GM12878 (cell line): Measurements from ENCODE around the gene ADAMTS6. TPM values are rescaled to one million over a fixed set of nuclear protein-coding genes. Genes with fewer than 3 reads are reported as not detected.

ENCODE experiments used
- ATAC-seq: fragments of 200-7000 bp; cut with Tn5 transposase; 3 replicates; pipeline ENCODE4 v1.9.1; 2020; ENCODE audit warnings: mild to moderate bottlenecking, moderate library complexity
- BruUV-seq: library from RNA; stranded (reverse); fragments of 400-500 nt; replicated peaks from 2 replicates; lab custom pipeline; 2021; lab: Mats Ljungman, UMichigan
- CTCF ChIA-PET: fragments of 300-600 bp; sonication (Branson Sonifier 250); formaldehyde crosslinking; extraction: SDS; loops from one replicate; lab custom pipeline; 2021; ENCODE audit warnings: inconsistent platforms; lab: Yijun Ruan, JAX
- POLR2A ChIA-PET: fragments of 350-600 bp; formaldehyde crosslinking; extraction: SDS; loops from one replicate; lab custom pipeline; 2021; ENCODE audit warnings: inconsistent platforms; lab: Charles Lee
- RAD21 ChIA-PET: fragments of 300-600 bp; sonication (Branson Sonifier 250); formaldehyde crosslinking; loops from one replicate; lab custom pipeline; 2023; ENCODE audit warnings: antibody characterized with exemption; ENCODE audit not compliant: unreplicated experiment; lab: Charles Lee
- SMC1A ChIA-PET: fragments of 300-600 bp; sonication (Branson Sonifier 250); formaldehyde crosslinking; loops from one replicate; lab custom pipeline; 2023; ENCODE audit not compliant: unreplicated experiment, uncharacterized antibody; lab: Charles Lee
- DNase-seq: peaks from one replicate; pipeline ENCODE4 v3.0.0-alpha.2; 2011; ENCODE audit warnings: low read depth, low spot score
- FAIRE-seq: peaks from 3 replicates; lab custom pipeline; 2011; peaks lifted over from hg19 to GRCh38; lab: Jason Lieb, UNC
- H2AFZ ChIP-seq: 2 replicates; pipeline ENCODE4 v1.6.0; 2011; ENCODE audit warnings: low read depth, low read length, control low read depth; ENCODE audit not compliant: control insufficient read depth
- H3K27ac ChIP-seq: 2 replicates; pipeline ENCODE4 v1.5.1; 2011; ENCODE audit warnings: control low read depth; ENCODE audit not compliant: control insufficient read depth, insufficient read depth
- H3K27me3 ChIP-seq, 2 experiments: replicated peaks in 1 of 2; 2 replicates each; pipeline versions ENCODE4 v1.6.0 to v1.6.1; 2011; ENCODE audit warnings: low read length in 1 of 2; ENCODE audit not compliant: control insufficient read depth in 2 of 2, insufficient read depth in 2 of 2
- H3K36me3 ChIP-seq, 2 experiments: 2 replicates each; pipeline ENCODE4 v1.5.1; 2011; ENCODE audit warnings: low read length in 1 of 2; ENCODE audit not compliant: control insufficient read depth in 2 of 2, insufficient read depth in 2 of 2
- H3K4me1 ChIP-seq: 2 replicates; pipeline ENCODE4 v1.6.1; 2011; ENCODE audit warnings: mild to moderate bottlenecking, low read length, moderate library complexity, mixed read lengths; ENCODE audit not compliant: control insufficient read depth, insufficient read depth
- H3K4me2 ChIP-seq: 2 replicates; pipeline ENCODE4 v1.6.0; 2011; ENCODE audit warnings: control low read depth; ENCODE audit not compliant: control insufficient read depth, insufficient read depth
- H3K4me3 ChIP-seq: fragments of 200-600 bp; sonication (generic); 2 replicates; pipeline ENCODE4 v1.5.1; 2016
- H3K79me2 ChIP-seq: 2 replicates; pipeline ENCODE4 v1.6.0; 2011; ENCODE audit warnings: low read length; ENCODE audit not compliant: control insufficient read depth, insufficient read depth
- H3K9ac ChIP-seq: 2 replicates; pipeline ENCODE4 v1.8.0; 2011; ENCODE audit warnings: low read length, control low read depth, mixed read lengths; ENCODE audit not compliant: control insufficient read depth, insufficient read depth
- H3K9me3 ChIP-seq: replicated peaks from 3 replicates; pipeline ENCODE4 v1.5.1; 2011; ENCODE audit warnings: mild to moderate bottlenecking, low read length; ENCODE audit not compliant: control insufficient read depth, insufficient read depth
- H4K20me1 ChIP-seq: 2 replicates; pipeline ENCODE4 v1.6.0; 2011; ENCODE audit not compliant: control insufficient read depth, insufficient read depth
- BCL3 ChIP-seq: IDR thresholded peaks from 2 replicates; pipeline ENCODE4 v1.6.1; 2011; ENCODE audit warnings: borderline replicate concordance, low read depth, mild to moderate bottlenecking, moderate library complexity, low read length; ENCODE audit not compliant: insufficient read depth, poor library complexity, severe bottlenecking
- BCLAF1 ChIP-seq: fragments of 450-650 bp; IDR thresholded peaks from 2 replicates; pipeline ENCODE4 v1.6.1; 2017; ENCODE audit warnings: antibody characterized with exemption, mild to moderate bottlenecking, moderate library complexity
- JUND ChIP-seq: IDR thresholded peaks from 2 replicates; pipeline ENCODE4 v1.6.1; 2012; ENCODE audit warnings: low read depth, mild to moderate bottlenecking, low read length, improper control_type of control experiment, moderate library complexity
- MEF2A ChIP-seq: IDR thresholded peaks from 2 replicates; pipeline ENCODE4 v1.6.1; 2011; ENCODE audit warnings: low read depth, mild to moderate bottlenecking, low read length, moderate library complexity; ENCODE audit not compliant: insufficient read depth
- MEF2B ChIP-seq: fragments of 450-650 bp; IDR thresholded peaks from 2 replicates; pipeline ENCODE4 v1.6.1; 2018; ENCODE audit warnings: mild to moderate bottlenecking, moderate library complexity; ENCODE audit not compliant: partially characterized antibody, poor library complexity, severe bottlenecking
- MTA2 ChIP-seq: fragments of 450-650 bp; IDR thresholded peaks from 2 replicates; pipeline ENCODE4 v1.6.1; 2016; ENCODE audit warnings: low read depth, mild to moderate bottlenecking, moderate library complexity
- POLR2AphosphoS2 ChIP-seq: IDR thresholded peaks from 2 replicates; pipeline ENCODE4 v1.6.1; 2011; ENCODE audit warnings: low read depth, mild to moderate bottlenecking, low read length, improper control_type of control experiment, moderate library complexity
- SMAD5 ChIP-seq: IDR thresholded peaks from 2 replicates; pipeline ENCODE4 v1.6.1; 2016; ENCODE audit warnings: antibody characterized with exemption, low read depth
- SMC3 ChIP-seq: IDR thresholded peaks from 2 replicates; pipeline ENCODE4 v1.6.1; 2011; ENCODE audit warnings: low read length, improper control_type of control experiment, borderline replicate concordance
- TCF7 ChIP-seq: IDR thresholded peaks from 2 replicates; pipeline ENCODE4 v1.6.1; 2014; ENCODE audit warnings: antibody characterized with exemption, borderline replicate concordance
- ZNF384 ChIP-seq: IDR thresholded peaks from 2 replicates; pipeline ENCODE4 v1.6.1; 2012; ENCODE audit warnings: low read depth, mild to moderate bottlenecking, low read length, improper control_type of control experiment, borderline replicate concordance
- WGBS: methylation state at CpG from one replicate; pipeline ENCODE4 v1.1.6; 2016; ENCODE audit warnings: low lambda C conversion rate; ENCODE audit not compliant: insufficient replicate concordance, insufficient coverage; ENCODE audit errors: missing lambda C conversion rate; 5-methylcytosine and 5-hydroxymethylcytosine counted together
- in situ Hi-C: fragments of 300-500 bp; cut with MboI; formaldehyde crosslinking; loops from 9 replicates; pipeline ENCODE4 v1.14.3; 2018; ENCODE audit warnings: mixed read lengths
- intact Hi-C: fragments of 100-400 bp; cut with micrococcal nuclease; formaldehyde crosslinking; loops from one replicate; pipeline ENCODE4 v1.14.2; 2022; ENCODE audit not compliant: unreplicated experiment
- polyA plus RNA-seq, 11 experiments: library from polyadenylated mRNA; depleted of rRNA in 4 of 11; unstranded in 6 of 11; stranded (reverse) in 5 of 11; fragments of >200 nt; fragmentation: Nextera tagmentation in 4 of 11; fragmentation: Illumina TruSeq in 1 of 11; extraction: Ambion mirVana in 4 of 11; extraction: Trizol in 1 of 11; gene quantifications; 1 replicate in 1 of 11; 2 replicates in 10 of 11; pipeline versions ENCODE4 v1.2.1 to v1.2.3, GENCODE V29; 2011 to 2016; ENCODE audit warnings: inconsistent platforms in 2 of 11, missing spikeins in 2 of 11, low read depth in 1 of 11
- total RNA-seq, 4 experiments: library from RNA; depleted of rRNA in 3 of 4; stranded (reverse); fragments of >200 nt in 3 of 4; fragmentation: Illumina TruSeq in 1 of 4; extraction: Trizol in 1 of 4; gene quantifications; 2 replicates each; pipeline versions ENCODE4 v1.2.1 to v1.2.3, GENCODE V29; 2013 to 2021
- TF ChIP-seq, protein P1 (sequence below): fragments of 450-650 bp; conservative IDR thresholded peaks from 2 replicates; pipeline ENCODE4 v1.6.1; 2017; ENCODE audit warnings: mild to moderate bottlenecking, moderate library complexity
- TF ChIP-seq, protein P2 (sequence below): IDR thresholded peaks from 2 replicates; pipeline ENCODE4 v1.6.1; 2011; ENCODE audit warnings: low read depth, mild to moderate bottlenecking, low read length, moderate library complexity, borderline replicate concordance; ENCODE audit errors: extremely low read depth

Gene ADAMTS6
- total and polyA plus RNA-seq, 10 of the 15 experiments (the other 5 are each of a cell fraction or from before 2014, with no cell fraction given) = 1.1 to 12.3 (median 6.5) TPM

GRCh38 chr5:65394087-65394486, 87.6 kb downstream of the ADAMTS6 start:
- no peak for TF ChIP-seq MTA2
- TF ChIP-seq TCF7 = no peak
- no peak for TF ChIP-seq JUND
- TF ChIP-seq BCL3 = no peak
- TF ChIP-seq MEF2B = no peak
- no peak for TF ChIP-seq SMC3
- TF ChIP-seq, protein P1, sequence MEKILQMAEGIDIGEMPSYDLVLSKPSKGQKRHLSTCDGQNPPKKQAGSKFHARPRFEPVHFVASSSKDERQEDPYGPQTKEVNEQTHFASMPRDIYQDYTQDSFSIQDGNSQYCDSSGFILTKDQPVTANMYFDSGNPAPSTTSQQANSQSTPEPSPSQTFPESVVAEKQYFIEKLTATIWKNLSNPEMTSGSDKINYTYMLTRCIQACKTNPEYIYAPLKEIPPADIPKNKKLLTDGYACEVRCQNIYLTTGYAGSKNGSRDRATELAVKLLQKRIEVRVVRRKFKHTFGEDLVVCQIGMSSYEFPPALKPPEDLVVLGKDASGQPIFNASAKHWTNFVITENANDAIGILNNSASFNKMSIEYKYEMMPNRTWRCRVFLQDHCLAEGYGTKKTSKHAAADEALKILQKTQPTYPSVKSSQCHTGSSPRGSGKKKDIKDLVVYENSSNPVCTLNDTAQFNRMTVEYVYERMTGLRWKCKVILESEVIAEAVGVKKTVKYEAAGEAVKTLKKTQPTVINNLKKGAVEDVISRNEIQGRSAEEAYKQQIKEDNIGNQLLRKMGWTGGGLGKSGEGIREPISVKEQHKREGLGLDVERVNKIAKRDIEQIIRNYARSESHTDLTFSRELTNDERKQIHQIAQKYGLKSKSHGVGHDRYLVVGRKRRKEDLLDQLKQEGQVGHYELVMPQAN = no peak
- TF ChIP-seq ZNF384 = no peak
- TF ChIP-seq, protein P2, sequence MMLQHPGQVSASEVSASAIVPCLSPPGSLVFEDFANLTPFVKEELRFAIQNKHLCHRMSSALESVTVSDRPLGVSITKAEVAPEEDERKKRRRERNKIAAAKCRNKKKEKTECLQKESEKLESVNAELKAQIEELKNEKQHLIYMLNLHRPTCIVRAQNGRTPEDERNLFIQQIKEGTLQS = no peak
- TF ChIP-seq POLR2AphosphoS2 = no peak
- TF ChIP-seq SMAD5 = no peak
- no peak for TF ChIP-seq BCLAF1
- no peak for TF ChIP-seq MEF2A
- 59% methylated on average over 2 of the region's 2 CpGs for WGBS
- Histone ChIP-seq H3K4me2 (no peak overlapping the region), H3K79me2 (no peaks in the 10 kb centered on the region), H3K27me3 (no peaks in the 10 kb centered on the region), H4K20me1 (no peaks in the 10 kb centered on the region), H3K36me3 (no peaks in the 10 kb centered on the region), H3K4me3 (no peak overlapping the region), H3K9me3 (no peaks in the 10 kb centered on the region), H2AFZ (no peak overlapping the region), H3K9ac (no peak overlapping the region), H3K4me1 (no peaks in the 10 kb centered on the region), H3K27ac (no peak overlapping the region)
- BruUV-seq = no TSS peak
- ChIA-PET POLR2A (interaction anchor here (1.2 kb wide), 1 partner anchor 87 kb away, joined by 3 read pairs; the partner anchor contains the start of gene ADAMTS6), CTCF (interaction anchor here (1.3 kb wide), 1 partner anchor 437 kb away, joined by 3 read pairs; no protein-coding TSS in a partner anchor), RAD21 (no interaction called here), SMC1A (interaction anchor here (1.0 to 1.2 kb wide), 3 partner anchors 7 to 583 kb away, joined by 3 read pairs; no protein-coding TSS in a partner anchor)
- ATAC-seq = no peak
- in situ Hi-C loops (no loop called here), intact Hi-C loops (no loop called here)
- FAIRE-seq = no peak
- no peak for DNase-seq
